Measurements from ENCODE around the gene ZFYVE21. TPM values are rescaled to one million over a fixed set of nuclear protein-coding genes. Genes with fewer than 3 reads are reported as not detected.

ZFYVE21 gene
- total RNA-seq, 1 donor from 2014 or later: 40.4 TPM

- DNase-seq (ENCODE audit: low spot score in 2 of 2) (peak in 1 of 2 donors; percentile 32), FAIRE-seq (no peak)
These were observed 19.8 kb downstream of the ZFYVE21 start for GRCh38 chr14:103735439-103735814.

GRCh38 chr14:103735815-103736545 is 20.4 kb downstream of the ZFYVE21 start:
- no peak for FAIRE-seq
- DNase-seq (ENCODE audit: low spot score in 2 of 2): no peak

GRCh38 chr14:103736546-103737431 is 21.2 kb downstream of the ZFYVE21 start:
- DNase-seq (ENCODE audit: low spot score in 2 of 2) (peak in 1 of 2 donors; percentile 14), FAIRE-seq (no peak)

- FAIRE-seq: no peak
- no peak for DNase-seq (ENCODE audit: low spot score in 2 of 2)
These were observed 21.9 kb downstream of the ZFYVE21 start for GRCh38 chr14:103737432-103738045.

GRCh38 chr14:103738166-103738565 is 22.6 kb downstream of the ZFYVE21 start:
- no peak for DNase-seq (ENCODE audit: low spot score in 2 of 2)
- FAIRE-seq: no peak

GRCh38 chr14:103738701-103739451 is 23.3 kb downstream of the ZFYVE21 start:
- FAIRE-seq (no peak), DNase-seq (ENCODE audit: low spot score in 2 of 2) (no peak)

GRCh38 chr14:103739466-103739792 is 23.8 kb downstream of the ZFYVE21 start:
- no peak for FAIRE-seq

GRCh38 chr14:103739793-103740501 is 24.3 kb downstream of the ZFYVE21 start:
- no peak for DNase-seq (ENCODE audit: low spot score in 2 of 2)
- no peak for FAIRE-seq

More at GRCh38 chr14:103739466-103739792, 23.8 kb downstream of the ZFYVE21 start:
- DNase-seq (ENCODE audit: low spot score in 2 of 2): no peak

GRCh38 chr14:103740991-103741689 is 25.5 kb downstream of the ZFYVE21 start:
- DNase-seq (ENCODE audit: low spot score in 2 of 2): no peak
- no peak for FAIRE-seq

- FAIRE-seq (no peak), DNase-seq (ENCODE audit: low spot score in 2 of 2) (no peak)
These were observed 26.3 kb downstream of the ZFYVE21 start for GRCh38 chr14:103741876-103742275.

GRCh38 chr14:103742499-103743255 is 27.1 kb downstream of the ZFYVE21 start:
- no peak for DNase-seq (ENCODE audit: low spot score in 2 of 2)
- FAIRE-seq: no peak

GRCh38 chr14:103743691-103744090 is 28.1 kb downstream of the ZFYVE21 start:
- DNase-seq (ENCODE audit: low spot score in 2 of 2): no peak
- no peak for FAIRE-seq

GRCh38 chr14:103744621-103745395 is 29.2 kb downstream of the ZFYVE21 start:
- no peak for FAIRE-seq
- no peak for DNase-seq (ENCODE audit: low spot score in 2 of 2)

GRCh38 chr14:103745424-103745823 is 29.8 kb downstream of the ZFYVE21 start:
- DNase-seq (ENCODE audit: low spot score in 2 of 2) (no peak), FAIRE-seq (no peak)

- FAIRE-seq: no peak
- no peak for DNase-seq (ENCODE audit: low spot score in 2 of 2)
These were observed 31.1 kb downstream of the ZFYVE21 start for GRCh38 chr14:103746701-103747100.

GRCh38 chr14:103748534-103748857 is 32.9 kb downstream of the ZFYVE21 start:
- FAIRE-seq: no peak
- DNase-seq (ENCODE audit: low spot score in 2 of 2): no peak

GRCh38 chr14:103749452-103749851 is 33.8 kb downstream of the ZFYVE21 start:
- FAIRE-seq: no peak
- no peak for DNase-seq (ENCODE audit: low spot score in 2 of 2)

GRCh38 chr14:103749860-103750259 is 34.2 kb downstream of the ZFYVE21 start:
- FAIRE-seq (no peak), DNase-seq (ENCODE audit: low spot score in 2 of 2) (no peak)
